Peyer's patch (tissue), 4 donors: ENCODE data around the gene ANO4.

ENCODE experiments used
- CTCF ChIP-seq, 6 experiments: fragments of 450-650 bp in 4 of 6; fragments of 200-600 bp in 2 of 6; sonication (generic) in 1 of 6; IDR thresholded peaks; one replicate each; pipeline ENCODE4 v1.5.1; 2017 to 2019; ENCODE audit warnings: antibody characterized with exemption in 6 of 6, mild to moderate bottlenecking in 3 of 6, moderate library complexity in 1 of 6
- POLR2A ChIP-seq, 2 donors: fragments of 450-650 bp; IDR thresholded peaks; one replicate each; pipeline ENCODE4 v1.5.1; 2017; ENCODE audit warnings: antibody characterized with exemption in 2 of 2, mild to moderate bottlenecking in 2 of 2, moderate library complexity in 2 of 2

- no peak for TF ChIP-seq CTCF (IDR thresholded peaks at IDR 0.05)
- no peak for TF ChIP-seq POLR2A (IDR thresholded peaks at IDR 0.05)
These were observed 247.6 kb downstream of the ANO4 start for GRCh38 chr12:101042211-101042610.
